ENCODE results near the gene FLOT1.

Gene FLOT1

DNA sequence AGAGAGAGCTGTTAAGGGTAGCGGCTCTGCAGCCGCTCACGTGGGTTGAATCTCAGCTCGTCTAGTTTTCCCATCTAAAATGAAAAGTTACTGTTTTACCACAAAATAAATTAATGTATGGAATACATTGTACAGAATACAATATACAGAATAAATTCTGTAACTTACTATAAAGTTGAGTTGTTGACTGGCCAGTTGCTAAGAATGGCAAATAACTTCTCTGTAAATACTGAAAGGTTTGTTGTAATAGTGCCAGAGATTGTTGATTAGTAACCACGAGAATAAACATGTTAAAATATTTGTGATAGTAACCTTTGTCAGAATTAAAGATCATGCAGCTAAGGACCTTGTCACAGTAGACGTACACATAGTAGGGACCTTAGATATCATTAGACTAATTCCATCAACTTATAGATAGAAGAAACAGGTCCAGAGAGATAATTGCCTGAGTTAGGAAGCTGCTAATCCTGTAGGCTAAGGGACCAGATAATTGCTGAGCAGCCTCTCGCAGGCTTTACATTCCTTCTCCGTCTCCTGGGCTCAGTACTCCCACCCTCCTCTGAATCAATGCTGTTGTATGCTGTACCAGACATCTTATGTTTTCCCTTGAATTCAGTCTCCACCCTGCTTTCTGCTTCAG is 51.2 kb downstream of the FLOT1 start:
- no peak for DNase-seq

DNA sequence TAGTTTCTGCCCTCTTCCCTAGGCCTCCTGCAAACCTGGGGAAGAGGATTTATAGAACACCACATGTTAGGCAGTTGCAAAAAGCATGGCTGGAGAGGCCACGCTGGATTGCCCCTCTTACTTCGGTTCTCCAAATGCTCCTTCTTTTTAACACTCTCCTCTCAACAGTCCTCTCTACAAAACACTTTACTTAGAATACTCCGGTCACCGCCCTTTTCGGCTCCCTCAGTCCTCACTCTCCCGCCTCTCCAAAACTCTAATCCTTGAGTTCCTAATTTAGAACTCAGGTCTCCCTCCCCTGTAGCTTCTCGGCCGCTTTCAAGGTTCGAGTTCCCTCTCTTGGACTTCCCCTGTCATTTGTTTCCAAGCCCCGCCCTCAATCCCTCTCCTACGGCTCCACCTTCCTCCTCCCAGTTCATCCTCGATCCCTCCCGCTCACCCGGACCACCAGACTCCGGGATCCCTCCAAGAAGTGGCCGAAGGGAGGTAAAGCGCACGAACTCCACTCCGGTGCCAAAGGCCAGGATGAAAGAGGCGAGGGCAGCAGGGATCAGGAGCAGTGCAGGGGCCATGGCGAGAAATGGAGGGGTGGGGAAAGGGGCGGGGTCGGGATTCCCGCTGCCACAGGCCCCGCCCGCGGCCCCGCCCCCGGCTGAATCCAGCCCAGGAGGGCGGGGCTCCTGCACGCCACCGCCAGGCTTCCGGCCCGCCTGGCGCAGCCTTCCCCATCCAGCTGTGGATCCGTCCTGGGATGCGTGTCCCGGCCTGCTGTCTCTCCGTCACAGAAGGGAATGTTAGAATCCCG is 51.9 kb downstream of the FLOT1 start, which contains the start of gene NRM:
TSS of gene NRM (minus strand) at position 582 of the 805 bp plus-strand sequence. CDS start at position 572, 10 bp downstream.
- peak; percentile 66 for DNase-seq

DNA sequence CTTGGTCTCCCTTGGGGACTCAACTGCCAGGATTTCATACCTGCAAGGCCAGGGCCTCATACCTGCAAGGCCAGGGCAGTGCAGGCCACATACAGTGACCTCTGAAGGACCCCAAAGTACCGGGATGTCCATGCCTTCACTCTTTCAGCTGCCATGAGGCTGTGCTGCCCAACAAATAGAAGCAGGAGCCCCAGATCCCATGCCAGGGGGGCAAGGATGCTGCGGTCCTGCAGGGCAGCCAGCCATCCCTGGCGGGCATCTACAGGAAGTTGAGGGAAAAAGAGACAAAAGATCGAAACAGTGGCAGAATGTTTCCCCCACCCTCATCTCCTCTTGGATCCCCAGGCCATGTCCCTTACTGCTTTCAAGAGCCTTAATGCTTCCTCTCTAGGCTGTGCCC is 52.5 kb downstream of the FLOT1 start:
- DNase-seq, result no peak

DNA sequence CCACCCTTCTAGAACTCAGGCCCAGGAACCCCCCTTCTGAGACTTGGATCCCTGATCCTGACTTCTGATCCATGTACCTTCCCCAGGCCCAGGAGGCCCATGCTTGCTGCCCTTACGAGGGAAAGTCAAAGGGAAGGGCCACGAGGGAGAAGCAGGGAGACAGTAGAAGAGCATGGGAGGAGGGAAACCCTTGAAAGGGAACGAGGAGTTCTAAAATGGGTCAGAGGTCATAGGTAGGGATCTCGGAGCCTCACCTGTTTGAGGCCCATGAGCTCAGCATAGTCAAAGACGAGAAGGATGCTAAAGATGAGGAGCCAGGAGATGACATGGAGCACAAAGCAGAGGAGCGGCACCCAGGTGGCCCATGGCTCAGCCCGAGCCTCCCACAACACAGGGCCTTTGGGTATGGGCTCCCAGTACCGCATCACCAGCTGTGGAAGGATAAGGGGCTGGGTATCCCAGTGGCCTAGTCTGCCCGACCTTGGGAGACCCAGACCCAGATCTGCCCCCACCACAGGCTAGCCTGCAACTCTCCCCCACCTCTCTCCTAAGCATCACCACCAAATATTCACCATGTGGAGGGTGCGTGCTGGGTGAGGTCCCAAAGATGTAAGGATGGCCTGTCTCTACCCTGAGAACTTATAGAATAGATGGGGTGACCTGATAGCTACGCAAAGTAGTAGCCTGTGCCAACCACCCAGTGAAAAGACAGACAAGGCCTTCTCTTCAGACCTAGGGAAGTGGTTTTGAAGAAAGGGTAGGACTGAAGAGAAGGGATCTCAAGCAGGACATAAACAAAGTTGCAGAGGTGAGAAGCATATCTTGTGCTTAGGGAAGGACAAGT is 53.2 kb downstream of the FLOT1 start:
- no peak for DNase-seq

DNA sequence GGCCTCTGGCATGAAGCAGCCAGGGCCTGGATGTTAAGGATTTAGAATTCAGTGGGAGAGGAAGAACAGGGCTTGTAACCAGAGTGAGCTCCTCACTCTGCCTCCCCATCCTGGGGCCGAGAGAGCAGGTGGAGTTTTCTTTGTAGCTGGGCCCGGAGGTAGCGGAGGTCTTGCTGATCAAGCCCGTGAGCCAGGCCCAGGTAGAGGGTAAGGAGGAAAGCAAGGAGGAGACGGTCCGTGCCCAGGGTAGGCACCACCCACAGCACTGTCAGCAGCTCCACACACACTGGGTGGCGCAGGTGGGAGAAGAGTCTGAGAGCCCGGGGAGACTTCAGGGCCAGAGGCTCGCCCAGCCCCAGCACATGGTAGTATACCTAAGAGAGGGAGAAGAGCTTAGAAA is 53.9 kb downstream of the FLOT1 start:
- no peak for DNase-seq

DNA sequence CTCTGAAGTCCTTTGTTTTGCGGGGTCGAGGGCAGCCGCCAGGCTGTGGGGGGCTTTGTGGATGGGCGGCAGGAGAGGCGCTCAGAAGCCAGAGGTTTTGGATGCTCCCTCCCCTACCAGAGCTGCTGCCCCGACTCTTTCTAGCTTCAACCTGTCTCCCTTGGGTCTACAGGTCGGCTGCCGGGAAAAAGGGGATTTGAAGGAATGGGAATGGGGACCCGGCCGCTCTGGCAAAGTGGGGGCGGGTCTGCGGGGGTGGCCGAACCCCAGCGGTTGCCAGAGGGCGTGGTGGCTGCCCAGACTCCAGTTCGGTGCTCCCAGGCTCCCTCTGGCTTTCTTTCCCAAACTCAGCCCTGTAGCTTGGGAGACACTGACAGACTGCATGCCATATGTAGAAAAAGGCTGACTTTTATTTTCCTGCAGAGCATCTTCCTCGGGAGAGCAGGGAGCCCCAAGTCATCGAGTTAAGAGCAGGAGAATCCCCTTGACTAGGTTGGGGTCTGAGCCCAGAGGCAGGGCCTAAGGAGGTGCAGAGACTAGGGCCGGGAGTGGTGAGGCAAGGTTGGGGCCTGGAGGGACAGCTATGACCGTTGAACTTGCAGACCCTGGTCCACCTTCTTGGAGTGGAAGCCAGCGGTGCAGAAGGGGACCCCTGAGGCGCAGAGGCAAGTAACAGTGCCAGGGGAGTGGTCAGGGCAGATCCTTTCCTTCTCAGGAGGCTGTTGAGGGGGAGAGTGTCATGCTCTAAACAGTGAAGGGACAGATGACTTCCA is 54.6 kb downstream of the FLOT1 start:
- no peak for DNase-seq

DNA sequence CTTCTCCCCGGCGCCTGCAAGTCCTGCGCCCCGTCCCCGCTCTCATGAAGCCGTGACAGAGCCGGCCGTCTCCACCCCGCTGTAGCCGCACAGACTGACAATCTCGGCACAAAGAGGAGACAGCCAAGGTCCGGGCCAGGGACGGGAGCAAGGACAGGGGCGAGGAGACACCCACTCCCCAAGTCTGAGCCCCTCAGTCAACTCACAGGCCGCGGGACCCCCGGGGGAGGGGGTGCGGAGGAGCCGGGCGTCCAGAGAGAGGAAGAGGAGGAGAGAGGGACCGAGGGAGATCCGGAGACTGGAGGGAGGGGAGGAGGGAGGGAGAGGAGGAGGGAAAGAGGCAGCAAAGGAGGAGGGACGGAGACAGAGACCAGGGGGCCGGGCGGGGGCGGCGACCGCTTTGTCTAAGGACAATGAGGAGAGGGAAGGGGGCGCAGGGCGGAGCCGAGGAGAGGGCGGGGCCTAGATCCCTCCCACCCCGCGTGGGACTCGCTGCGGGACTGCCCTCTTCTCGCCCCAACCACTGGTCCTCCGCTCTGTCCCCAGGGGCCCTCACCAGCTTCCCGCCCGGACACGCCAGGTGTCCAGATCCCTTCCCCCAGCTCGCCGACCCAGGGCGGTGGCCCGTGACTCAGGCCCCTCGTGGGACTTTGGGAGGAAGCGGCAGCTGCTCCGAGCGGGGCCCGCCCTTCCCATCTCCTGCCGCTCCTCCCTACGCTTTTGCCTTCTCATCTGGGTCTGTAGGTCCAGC is 55.4 kb downstream of the FLOT1 start:
- DNase-seq, result peak; percentile 81

DNA sequence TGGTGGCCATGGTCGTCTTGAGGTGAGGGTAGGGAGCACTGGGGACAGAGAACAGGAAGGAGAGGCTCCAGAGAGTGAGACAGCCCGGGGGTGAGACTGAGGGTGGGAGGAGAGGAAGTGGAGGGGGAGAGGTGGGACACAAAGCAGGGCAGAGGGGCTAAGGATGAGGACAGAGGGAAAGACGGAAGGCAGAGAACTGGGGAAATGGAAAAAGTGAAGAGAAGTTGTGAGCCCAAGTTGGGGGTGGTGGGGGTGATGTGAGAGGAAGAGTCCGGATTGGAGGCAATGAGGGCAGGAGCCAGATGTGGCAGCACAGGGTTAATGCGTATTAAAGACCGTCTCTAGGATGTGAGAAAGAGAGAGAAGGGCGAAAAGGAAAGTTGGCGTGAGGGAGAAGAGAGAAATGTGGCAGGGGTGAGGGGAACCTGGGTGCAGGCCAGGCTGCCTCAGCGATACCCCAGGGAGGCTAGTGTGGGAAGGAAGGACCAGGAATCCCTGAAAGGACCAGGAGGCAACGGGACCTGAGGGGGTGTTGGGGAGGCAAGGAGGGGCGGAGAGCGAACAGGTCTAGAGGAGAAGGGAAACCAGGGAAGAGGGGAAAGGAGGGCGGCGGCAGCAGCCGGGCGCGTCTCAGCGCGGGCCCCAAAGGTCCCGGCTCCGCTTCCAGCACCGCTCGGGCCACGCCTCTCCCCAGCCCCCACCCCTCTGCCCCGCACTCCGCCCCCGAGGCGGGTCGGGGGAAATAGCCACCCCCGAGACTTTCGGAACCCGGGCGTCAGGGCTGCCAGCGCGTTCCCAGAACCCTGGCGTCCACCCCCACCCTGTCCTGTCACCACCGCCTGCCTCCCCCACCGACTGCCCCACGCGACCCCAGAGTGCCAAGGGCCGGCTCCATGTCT is 56.2 kb downstream of the FLOT1 start, which contains the start of gene PPP1R18:
TSS of gene PPP1R18 (minus strand) at position 637 of the 899 bp plus-strand sequence. CDS start at position 10, 627 bp downstream.
- peak; percentile 82 for DNase-seq

DNA sequence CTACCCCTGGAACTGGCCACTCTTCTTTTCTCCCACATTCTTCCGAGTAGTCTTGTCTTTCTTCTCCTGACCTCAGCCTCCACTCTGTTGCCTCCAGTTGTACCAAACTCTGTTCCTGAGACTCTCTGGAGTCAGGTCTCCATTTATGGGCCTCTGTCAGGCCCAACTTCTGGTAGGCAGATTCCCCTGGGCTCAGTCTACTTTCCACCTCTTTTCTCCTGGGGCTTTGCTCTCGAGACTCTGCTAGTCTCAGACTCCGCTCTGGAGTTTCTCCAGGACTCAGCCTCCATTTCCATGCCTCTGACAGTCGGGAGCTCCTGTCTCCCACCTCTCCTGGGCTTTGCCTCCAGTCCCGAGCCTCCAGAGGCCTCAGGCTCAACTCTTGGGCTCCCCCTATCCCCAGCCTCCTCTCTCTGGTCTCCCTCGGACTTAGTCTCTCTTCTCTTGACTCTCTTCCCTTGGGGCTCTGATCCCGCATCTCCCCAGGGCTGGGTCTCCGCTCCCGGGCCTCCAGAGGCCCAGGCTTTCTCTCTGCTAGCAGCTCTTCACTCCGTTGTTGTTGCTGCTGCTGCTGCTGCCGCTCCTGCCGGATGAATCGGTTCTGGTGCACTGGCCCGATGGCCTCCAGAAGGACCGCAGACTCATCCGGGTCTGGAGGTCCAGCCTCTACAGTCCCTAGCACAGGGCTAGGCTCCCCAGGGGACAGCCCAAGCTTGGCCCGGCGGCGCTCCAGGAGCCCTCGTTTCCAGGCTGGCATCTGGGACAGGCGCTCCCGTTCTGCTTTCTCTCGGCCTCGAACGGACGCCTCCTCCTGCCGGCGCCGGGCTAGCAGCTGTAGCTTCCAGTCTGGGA is 57.1 kb downstream of the FLOT1 start:
- DNase-seq, result peak; percentile 34

DNA sequence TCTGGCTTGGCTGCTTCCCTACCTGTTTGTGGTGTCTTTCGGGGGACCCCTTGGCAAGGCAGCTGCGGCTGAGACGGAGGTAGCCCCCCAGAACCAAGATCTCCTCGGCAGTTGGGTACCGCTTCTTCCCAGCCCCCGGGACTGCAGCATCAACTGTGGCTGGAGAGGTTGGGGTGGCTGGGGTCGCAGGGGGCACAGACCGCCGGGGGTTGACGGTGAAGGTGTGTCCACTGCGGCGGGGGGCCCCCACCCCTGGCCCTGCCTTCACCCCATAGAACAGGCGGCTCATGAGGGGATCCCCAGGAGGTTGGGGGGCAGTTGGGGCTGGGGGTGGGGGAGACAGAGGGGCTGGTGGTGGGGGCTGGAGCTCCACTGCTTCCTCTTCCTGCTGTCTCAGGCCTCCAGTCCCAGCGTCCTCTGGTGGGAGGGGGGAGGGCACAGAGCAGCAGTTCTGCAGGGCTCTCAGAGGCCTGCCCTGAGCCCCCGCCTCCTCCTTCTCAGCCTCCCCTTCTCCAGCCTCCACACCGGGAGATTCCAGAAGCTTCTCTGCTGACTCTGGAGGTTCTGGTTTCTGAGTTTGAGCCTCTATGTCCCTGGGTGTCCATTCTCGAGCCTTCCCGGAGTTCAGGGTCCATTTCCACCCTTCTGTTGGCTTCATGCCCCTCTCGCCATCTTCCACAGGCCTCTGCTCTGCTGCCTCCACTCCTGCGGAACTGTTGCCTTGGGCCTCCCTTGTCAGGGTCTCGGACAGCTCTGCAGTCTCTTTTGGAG is 57.9 kb downstream of the FLOT1 start:
- peak; percentile 64 for DNase-seq

DNA sequence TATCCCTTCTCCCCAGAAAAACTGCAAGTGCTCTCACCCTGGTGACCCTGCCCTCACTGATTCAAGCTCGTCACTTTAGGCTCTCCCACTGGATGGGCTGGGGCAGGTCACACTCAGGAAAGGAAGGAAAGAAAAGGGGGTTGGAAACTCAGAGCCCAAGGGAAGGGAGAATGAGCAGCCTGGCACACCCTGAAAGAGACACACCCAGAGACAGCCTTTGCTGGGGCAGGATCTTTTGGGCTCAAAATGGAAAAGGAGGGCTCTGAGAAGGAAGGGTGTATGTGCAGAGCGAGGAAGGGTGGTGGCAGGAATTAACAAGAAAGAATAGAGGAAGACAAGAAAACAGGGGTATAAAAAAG is 58.5 kb downstream of the FLOT1 start:
- no peak for DNase-seq

DNA sequence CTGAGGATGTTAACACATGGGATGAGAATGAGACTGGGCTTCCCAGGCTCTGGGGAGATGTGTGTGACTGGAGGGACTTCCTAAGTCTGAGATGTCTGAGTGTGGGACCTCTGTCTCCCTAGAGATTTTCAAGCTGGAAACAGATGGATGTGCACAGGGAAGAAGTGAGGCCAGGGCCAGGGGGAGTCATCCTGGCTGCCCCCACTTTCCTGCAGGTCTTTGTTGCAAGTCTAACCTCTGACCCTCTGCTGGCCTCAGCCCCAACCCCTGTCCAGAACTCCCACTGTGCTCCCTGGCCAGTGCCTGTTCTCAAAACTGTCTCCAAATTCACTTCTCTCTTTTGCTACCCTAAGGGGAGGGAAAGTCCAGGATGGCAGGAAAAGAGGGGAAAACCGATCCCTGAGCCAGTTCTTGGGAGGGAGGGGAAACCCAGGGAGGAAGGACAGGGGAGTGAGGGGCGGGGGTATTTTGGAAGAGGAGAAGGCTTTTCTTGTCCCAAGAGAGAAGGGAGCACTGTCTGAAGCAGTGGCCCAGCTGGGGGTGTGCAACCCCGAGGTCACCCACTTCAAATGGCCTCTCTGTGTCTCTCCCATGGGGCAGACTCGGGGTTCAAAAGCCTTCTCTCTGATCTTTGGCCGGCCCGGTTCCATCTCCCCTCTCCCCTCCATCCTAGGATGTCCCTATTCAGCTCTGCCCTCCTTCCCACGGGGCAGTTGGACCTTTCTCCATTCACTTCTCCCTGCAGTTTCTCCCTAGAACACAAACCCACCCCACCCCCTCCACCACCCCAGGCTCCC is 59.1 kb downstream of the FLOT1 start:
- DNase-seq, result no peak

DNA sequence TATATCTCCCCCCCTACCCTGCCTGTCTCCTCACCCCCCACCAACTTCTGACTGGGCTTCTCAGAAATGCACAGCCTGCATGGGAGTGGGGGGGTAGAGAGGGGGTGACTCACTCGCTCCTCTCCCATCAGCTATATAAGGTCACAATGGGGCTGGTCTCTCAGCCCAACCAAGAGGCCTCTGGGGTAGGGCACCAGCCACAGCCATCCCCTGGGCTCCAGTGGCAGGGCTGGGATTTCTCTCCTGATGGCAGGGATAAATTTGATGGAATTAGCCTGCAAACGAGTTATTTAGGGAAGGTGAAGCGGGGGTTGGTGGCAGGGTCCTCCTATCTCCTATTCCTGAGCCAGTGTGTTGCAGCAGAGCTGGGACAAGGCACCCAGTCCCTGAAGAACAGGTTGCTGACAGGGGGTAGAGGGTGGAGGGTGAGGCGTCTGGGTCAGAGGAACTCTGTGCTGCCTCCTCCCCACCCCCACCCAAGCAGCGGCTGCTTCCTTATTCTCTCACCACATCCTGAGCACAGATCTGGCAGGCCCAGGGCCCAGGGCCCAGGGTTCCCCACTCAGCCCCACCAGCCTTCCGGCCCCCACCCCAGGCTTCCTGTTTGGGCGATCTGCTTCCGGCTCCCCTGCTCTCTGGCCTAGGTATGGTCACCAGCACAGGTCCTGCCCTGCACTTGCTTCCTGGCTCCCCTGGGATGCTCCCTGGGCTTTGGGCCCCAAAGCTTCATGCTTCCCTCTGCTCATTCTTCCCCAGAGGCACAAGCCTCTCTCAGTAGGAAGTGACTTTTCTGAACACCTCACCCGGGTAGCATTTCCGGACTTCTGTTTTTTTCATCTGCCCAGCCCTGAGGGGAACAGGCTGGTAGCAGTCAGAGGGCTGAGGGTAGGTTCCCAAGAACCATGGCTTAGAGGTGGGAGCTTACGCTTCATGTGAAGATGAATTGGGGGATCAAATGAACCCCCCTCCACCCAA is 60.1 kb downstream of the FLOT1 start:
- DNase-seq, result peak; percentile 90

DNA sequence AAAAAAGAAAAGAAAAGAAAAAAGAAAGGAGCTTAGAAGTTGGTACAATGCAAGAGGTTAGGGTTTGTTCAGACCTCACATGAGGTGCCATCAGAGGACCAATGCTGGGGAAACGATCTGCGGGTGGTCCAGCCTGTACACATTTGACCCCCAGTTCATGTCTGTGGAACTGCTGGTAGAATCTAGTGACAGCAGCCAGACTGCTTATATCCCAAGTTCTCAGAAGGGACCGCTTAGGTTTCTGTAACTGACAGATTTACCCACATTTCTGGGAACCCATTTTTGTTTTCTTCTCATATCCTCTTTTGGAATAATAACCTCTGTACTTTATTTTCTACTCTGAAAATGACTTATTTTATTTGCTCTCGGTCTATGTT is 60.7 kb downstream of the FLOT1 start:
- no peak for DNase-seq

DNA sequence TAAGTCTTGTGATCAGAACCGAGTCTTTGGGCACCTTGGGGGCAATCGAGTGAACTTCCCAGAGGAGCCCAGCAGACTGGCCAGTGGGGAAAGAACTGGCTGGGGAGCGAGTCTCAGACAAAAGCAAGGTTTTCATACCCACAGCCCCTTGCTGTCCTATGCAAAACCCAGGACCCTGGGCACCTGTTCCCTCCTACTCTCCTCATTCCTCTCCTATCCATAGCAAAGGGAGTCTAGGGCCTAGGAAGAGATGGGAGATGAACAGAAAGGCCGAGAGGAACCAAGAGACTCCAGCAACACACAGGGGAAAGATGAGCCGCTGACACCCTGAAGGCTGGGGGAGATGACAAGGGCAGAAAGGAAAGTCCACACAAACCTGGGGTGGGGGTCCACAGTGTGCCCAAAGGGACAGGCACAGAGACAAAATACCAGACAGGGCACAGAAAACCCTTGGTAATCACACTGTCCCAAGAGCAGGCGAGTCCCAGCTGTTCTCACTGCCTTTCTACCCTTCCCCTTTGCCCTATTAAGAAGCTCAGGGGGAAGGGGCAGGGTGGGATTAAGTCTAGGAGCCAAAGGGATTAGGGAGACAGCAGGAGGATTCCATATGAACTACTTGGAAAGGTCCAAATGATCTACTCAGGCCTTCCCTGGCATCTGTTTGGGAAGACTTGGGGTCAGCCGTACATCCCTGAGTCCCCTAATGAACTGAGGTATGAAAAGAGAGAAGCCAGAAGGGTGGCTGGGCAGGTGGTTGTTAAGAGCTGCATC is 62.5 kb downstream of the FLOT1 start:
- no peak for DNase-seq
